ENCODE measurements around the gene BPTF.
"Not testable (repeated sequence)": the region's sequence is repeated elsewhere in the genome, so short reads cannot be mapped to it uniquely, and the experiment has no call there.

The BPTF gene

DNA sequence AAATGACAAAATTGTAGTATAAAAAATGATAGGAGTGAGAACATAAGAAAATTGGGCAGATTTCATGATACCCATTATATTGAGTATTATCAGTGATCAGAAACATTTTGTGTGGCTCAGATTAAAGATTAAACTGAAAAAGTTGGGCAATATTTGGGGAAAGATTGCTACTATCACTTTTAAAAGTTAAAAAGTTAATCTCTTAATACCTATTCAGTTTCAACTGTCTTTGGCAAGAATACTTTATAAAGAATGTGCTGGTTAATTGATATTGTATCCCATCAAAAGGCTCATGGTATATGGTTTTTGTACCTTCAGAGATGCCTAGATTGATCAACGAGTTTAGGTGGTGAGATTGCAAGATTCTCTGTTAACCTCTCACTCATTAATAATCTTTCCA is 55.8 kb downstream of the BPTF start:
- DNase-seq (ENCODE audit: low spot score), result no peak

DNA sequence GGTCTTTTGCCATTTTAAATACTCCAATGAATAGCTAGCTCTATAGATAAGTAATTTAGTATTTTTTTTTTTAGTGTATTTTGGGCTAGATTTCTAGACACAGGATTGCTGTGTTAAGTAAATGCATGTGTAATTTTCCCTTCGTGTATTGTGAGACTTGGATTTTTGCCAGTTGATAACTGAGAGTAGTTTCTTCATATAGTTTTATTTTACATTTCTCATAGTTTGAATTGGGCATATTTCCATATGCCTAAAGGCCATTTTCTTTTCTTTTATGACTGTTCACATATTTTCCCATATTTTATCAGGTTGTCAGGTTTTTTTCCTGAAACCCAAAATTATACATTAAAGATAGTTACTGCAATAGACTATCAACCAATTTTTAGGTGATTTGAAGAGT is 59.4 kb downstream of the BPTF start:
- DNase-seq (ENCODE audit: low spot score), result no peak

DNA sequence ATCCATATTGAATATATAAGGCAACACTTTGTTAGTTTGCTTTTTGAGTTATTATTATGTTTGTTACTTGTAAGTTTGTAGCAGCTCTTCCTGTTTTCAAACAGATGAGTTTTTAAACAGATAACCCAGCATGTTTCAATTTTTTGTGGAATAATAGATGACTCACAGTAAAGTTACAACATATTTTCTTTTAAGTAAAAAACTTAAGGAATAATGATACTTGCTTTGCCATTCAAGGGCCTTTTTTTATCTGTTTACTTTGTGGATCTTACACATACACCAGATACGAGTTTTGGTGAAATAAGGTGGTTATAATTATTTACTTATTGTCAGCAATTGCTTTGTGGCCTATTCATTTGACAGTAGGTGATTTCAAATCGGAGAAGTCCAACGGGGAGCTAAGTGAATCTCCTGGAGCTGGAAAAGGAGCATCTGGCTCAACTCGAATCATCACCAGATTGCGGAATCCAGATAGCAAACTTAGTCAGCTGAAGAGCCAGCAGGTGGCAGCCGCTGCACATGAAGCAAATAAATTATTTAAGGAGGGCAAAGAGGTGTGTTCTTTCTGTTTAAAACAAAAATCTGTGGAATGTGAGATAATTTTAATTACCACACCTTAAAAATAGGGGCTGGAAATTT is 66.3 kb downstream of the BPTF start:
- DNase-seq (ENCODE audit: low spot score), result peak; percentile 62

DNA sequence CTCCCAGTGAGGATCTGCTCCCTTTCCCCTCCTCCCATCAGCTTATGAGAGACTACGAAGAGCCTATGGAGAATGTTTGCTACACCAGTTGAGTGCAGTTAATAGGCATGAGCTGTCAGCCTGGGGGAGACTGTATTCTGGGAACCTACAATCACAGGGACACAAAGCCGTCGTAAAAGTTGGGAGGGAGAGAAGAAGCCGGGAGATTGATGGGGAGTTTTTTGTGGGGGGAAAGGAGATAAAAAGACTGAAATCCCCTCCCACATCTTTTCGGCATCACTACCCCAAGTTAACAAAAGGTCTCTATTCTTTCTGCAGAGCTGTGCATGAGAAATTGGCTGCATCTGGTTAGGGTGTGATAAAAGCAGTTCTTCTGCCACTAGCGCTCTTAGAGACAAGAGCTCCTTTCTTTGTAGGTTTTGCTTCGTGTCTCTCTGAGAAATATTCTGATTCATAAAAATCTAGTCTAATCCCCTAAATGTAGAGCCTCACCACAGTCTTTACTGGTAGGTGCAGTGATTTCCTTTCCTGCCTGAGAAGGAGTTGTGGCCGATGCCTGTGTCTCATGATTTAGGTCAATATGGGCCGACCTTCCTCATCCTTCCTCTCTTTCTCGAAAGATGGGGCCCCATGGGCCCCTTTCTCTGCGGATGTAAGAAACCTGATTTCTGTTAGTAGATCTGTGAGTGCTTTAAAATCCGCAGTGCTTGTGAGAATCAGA is 77.4 kb downstream of the BPTF start:
- DNase-seq (ENCODE audit: low spot score), result no peak

DNA sequence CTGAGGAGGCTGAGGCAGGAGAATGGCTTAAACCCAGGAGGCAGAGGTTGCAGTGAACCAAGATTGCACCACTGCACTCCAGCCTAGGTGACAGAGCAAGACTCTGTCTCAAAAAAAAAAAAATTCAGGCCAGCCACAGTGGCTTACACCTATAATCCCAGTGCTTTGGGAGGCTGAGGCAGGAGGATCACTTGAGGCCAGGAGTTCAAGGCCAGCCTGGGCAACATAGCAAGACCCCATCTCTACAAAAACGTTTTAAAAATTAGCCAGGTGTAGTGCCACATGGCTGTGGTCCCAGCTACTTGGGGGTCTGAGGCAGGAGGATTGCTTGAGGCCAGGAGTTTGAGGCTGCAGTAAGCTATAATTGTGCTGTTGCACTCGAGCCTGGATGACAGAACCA is 80.0 kb downstream of the BPTF start:
- DNase-seq (ENCODE audit: low spot score), result not testable (repeated sequence)

DNA sequence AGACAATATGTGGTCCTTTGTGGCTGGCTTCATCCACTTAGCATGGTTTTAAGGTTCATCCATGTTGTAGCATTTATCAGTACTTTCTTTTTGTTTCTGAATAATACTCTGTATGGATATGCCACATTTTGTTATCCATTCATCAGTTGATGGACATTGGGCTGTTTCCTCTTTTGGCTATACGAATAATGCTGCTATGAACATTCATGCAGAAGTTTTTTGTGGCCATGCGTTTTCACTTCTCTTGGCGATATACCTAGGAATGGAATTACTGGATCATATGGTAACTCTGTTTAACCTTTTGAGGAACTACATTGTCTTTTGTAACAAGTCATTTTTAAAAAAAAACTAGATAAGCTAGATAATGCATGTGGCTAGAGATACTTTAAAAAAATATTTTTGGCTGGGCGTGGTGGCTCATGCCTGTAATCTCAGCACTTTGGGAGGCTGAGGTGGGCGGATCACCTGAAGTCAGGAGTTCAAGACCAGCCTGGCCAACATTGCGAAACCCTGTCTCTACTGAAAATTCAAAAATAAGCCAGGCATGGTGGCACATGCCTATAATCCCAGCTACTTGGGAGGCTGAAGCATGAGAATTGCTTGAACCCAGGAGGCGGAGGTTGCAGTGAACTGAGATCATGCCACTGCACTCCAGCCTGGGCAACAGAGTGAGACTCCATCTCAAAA is 85.0 kb downstream of the BPTF start:
- not testable (repeated sequence) for DNase-seq (ENCODE audit: low spot score)

DNA sequence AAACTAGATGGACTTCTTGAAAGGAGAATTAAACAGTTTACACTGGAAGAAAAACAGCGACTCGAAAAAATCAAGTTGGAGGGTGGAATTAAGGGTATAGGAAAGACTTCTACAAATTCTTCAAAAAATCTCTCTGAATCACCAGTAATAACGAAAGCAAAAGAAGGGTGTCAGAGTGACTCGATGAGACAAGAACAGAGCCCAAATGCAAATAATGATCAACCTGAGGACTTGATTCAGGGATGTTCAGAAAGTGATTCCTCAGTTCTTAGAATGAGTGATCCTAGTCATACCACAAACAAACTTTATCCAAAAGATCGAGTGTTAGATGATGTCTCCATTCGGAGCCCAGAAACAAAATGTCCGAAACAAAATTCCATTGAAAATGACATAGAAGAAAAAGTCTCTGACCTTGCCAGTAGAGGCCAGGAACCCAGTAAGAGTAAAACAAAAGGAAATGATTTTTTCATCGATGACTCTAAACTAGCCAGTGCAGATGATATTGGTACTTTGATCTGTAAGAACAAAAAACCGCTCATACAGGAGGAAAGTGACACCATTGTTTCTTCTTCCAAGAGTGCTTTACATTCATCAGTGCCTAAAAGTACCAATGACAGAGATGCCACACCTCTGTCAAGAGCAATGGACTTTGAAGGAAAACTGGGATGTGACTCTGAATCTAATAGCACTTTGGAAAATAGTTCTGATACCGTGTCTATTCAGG is 85.9 kb downstream of the BPTF start:
- no peak for DNase-seq (ENCODE audit: low spot score)

DNA sequence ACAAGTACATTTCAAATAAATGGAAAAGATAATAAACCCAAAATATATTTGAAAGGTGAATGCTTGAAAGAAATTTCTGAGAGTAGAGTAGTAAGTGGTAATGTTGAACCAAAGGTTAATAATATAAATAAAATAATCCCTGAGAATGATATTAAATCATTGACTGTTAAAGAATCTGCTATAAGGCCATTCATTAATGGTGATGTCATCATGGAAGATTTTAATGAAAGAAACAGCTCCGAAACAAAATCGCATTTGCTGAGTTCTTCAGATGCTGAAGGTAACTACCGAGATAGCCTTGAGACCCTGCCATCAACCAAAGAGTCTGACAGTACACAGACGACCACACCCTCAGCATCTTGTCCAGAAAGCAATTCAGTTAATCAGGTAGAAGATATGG is 86.8 kb downstream of the BPTF start:
- DNase-seq (ENCODE audit: low spot score), result no peak

DNA sequence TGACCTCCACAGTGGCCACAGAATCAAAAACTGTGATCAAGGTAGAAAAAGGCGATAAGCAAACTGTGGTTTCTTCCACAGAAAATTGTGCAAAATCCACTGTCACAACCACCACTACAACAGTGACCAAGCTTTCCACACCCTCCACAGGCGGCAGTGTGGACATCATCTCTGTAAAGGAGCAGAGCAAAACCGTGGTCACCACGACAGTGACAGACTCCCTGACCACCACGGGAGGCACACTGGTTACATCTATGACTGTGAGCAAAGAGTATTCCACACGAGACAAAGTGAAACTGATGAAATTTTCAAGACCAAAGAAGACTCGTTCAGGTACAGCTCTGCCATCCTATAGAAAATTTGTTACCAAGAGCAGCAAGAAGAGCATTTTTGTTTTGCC is 87.4 kb downstream of the BPTF start:
- DNase-seq (ENCODE audit: low spot score), result no peak

DNA sequence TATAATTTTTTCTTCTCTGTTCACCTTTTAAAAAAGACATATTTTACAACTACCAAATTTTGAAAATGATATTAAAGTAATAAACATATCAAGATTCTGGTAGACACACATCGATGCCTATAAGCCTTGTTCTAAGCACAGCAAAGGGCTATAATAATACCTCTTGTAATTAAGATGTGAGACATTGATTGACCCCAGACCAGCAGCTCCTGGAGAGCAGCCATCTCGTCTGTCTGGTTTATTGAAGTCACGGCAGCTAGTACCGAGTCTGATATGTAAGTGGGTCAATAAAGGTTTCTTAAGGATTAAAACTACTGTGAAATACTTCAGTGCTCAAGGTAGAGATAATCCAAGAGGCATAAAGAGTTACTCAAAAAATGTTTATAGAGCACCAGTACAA is 94.9 kb downstream of the BPTF start:
- DNase-seq (ENCODE audit: low spot score), result no peak

DNA sequence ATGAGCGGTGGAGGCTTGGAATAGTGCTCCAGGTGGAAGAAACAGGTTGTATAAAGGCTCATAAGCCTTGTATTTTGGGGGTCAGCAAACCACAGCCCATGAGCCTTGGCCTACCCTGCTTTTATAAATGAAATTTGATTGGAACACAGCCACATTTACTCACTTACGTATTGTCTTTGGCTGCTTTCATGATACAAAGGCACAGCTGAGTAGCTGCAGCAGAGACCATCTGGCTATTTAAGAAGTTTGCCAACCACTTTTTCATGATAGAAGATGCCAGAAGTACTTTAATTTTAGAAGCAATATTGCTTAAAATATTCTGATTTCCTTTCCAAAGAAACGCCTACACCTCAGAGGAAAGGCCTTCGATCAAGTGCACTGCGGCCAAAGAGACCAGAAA is 97.2 kb downstream of the BPTF start:
- no peak for DNase-seq (ENCODE audit: low spot score)

DNA sequence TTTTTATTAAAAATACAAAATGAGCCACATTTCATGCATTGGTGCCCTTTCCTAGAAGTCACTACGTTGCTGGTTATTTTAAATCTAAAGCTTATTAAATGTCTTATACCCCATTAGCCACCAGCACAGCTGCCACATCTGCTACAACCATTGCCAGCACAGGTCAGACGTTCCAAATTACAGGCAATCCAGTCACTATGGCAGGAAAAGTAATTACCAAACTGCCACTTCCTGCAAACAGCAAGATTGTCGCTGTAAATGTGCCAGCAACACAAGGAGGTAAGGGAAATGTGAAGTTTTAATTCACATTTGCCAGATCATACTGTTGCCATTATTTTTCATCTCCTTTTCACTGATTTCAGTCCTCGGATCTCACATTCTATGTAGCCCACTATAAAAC is 103.5 kb downstream of the BPTF start:
- DNase-seq (ENCODE audit: low spot score), result not testable (repeated sequence)

DNA sequence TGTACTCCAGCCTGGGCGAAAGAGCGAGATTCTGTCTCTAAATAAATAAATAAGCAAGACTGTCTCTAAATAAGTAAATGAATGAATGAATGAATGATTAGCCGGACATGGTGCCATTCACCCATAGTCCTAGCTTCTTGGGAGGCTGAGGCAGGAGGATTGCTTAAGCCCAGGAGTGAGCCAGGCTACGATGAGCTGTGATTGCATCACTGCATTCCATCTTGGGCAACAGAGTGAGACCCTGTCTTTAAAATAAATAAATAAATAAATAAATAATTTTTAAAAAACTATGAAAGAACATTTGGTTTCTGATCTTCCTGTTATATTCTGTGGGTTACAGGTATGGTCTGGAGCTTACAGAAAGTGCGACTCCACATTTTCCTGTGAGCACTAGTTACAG is 105.9 kb downstream of the BPTF start:
- no peak for DNase-seq (ENCODE audit: low spot score)

DNA sequence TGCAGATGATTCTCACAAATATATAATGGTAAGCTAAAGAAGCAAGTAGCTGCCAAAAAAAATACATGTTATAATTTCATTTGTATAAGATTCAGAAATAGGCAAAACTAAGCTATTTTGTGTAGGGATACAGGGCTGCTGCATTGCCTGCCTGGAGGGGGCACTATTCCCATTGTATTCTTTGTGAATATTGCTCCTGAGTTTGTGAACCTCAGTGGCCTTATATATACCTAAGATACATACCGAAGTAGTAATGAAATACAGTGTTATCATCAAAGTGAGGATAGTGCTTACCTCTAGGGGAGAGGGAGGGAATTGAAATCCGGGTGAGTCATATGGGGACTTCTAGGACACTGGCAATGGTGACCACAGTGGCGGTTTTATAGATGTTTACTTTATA is 117.5 kb downstream of the BPTF start:
- no peak for DNase-seq (ENCODE audit: low spot score)

DNA sequence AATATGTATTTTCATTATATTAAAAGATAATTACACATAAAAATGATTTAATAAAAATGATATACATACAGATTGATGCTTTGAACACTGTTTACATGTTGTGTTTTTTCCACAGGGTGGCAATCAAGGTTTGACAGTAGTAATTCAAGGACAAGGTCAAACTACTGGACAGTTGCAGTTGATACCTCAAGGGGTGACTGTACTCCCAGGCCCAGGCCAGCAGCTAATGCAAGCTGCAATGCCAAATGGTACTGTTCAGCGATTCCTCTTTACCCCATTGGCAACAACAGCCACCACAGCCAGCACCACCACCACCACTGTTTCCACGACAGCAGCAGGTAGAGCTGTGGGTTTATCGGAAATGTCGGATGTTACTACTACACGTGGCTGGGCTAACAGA is 118.7 kb downstream of the BPTF start:
- DNase-seq (ENCODE audit: low spot score), result no peak

DNA sequence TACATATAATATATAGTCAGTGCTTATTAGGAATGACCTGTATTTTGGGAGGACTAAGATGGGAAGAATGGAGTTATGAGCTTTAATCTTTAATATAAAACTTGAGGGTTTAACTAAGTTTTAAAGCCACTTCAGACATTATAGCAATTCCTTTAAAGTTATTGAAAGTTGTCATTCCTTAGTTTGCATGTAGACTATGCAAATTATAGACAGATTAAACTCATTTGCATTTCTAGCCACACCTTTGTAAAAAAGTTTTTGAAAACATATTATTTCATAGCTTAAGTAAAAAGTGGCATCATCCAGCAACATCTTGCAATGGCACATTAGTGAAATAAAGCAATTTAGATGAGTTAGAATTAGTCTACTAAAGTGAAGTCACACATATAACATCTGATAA is 121.2 kb downstream of the BPTF start:
- DNase-seq (ENCODE audit: low spot score), result no peak

DNA sequence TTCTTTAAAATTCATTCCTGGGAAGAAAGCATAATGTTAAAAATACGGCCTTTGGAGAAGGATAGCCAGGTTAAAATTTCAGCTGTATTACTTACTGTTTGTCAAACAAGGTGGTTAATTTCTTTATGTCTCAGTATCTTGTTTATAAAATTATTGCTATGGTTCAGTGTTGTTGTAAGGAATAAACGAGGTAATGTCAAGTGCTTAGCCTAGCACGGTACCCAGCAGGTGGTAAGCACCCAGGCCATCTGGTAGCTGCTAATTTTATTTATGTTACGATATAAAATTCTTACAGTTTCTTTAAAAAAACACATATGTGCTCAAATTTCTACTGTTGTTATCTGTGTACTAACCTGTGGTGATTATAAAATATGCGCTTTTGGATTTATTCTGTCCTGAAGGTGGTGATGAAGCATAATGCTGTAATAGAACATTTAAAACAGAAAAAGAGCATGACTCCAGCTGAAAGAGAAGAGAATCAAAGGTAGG is 122.1 kb downstream of the BPTF start:
- no peak for DNase-seq (ENCODE audit: low spot score)

DNA sequence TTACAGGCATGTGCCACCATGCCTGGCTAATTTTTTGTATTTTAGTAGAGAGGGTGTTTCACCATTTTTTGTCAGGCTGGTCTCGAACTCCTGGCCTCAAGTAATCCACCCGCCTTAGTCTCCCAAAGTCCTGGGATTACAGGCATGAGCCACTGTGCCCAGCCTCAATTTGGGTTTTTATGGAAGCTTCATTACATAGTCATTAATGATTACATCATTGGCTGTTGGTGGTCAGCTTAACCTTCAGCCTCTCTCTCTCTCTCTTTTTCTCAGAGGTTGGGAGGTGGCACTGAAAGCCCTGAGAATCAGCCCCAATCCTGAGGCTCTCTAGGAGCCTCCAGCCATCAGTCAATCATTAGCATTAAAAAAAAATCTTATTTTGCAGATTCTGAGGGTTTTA is 125.6 kb downstream of the BPTF start:
- no peak for DNase-seq (ENCODE audit: low spot score)

DNA sequence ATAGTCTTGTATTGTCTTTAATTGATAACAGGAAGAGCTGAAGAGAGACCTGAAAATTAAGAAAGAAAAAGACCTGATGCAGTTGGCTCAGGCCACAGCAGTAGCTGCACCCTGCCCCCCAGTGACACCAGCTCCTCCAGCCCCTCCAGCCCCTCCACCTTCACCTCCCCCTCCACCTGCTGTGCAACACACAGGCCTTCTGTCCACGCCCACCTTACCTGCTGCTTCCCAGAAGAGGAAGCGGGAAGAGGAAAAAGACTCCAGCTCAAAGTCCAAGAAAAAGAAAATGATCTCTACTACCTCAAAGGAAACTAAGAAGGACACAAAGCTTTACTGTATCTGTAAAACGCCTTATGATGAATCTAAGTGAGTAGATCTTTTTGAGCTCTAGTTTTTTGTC is 134.2 kb downstream of the BPTF start:
- no peak for DNase-seq (ENCODE audit: low spot score)

DNA sequence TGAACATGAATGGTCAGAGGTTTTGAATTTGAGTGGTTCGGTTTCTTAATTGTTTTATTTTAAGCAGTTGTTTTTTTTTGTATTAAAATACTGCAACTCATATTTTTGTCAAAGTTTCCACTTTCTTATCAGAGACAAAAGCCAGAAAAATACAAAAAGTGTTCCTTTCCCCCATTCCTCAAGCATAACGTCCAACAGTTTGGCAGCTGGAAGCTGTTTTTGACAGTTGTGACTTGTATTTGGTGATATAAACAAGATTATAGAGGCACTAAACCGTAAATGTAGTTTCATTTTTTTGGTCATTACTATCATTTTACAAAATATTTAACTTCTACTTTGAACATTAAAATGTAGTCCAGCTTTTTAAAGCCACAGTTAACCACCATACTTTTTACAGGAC is 135.0 kb downstream of the BPTF start:
- not testable (repeated sequence) for DNase-seq (ENCODE audit: low spot score)

DNA sequence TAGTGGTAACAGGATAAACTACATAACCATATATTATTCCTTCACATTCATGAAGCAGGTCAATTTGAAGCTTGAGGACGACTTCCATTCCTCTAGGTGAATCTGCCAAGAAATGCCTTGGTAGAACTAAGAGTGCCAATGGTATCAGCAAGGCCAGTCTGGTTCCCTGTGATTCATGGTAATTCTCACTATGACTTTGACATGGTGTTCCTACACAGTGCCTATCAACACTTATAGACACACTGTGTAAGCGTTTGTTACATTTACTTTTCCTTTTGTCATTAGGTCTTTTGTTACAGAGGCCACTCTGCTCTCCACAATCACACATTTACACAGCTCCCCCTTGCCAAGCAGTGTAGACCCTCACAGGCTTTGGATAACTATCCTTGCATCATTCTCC is 136.9 kb downstream of the BPTF start:
- DNase-seq (ENCODE audit: low spot score), result not testable (repeated sequence)

DNA sequence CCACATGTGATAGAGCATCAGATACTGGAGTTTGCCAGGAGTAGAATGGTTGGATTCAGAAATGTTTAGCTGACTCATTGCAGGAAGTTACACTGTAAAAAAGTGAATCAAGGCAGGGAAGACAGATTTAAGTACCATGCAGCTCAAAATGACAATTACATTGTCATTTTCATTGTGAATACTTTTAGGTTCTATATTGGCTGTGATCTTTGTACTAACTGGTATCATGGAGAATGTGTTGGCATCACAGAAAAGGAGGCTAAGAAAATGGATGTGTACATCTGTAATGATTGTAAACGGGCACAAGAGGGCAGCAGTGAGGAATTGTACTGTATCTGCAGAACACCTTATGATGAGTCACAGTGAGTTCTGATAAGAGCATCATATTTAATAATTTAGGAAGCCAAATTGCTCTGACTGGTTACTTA is 137.9 kb downstream of the BPTF start:
- DNase-seq (ENCODE audit: low spot score), result peak; percentile 23

DNA sequence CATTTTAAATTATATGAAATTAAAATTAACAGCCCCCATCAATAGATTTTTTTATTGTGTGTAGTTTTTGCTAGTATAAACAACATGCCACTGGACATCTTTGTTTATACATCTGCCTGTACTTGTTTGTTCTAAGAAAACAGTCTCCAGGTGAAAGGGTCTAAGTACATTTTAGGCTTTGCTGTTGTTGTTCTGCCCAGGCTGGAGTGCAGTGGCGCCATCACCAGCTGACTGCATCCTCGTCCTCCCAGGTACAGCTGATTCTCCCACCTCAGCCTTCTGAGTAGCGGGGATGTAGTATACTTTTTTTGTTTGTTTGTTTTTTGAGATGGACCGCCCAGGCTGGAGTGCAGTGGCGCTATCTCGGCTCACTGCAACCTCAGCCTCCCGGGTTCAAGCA is 145.5 kb downstream of the BPTF start:
- DNase-seq (ENCODE audit: low spot score), result no peak

Data from AG08395 (cell line).